H1 (cell line): ENCODE data around the gene PDXP. TPM values are rescaled to one million over a fixed set of nuclear protein-coding genes. Genes with fewer than 3 reads are reported as not detected.

Experiments
- BCL11A ChIP-seq, 2 experiments: IDR thresholded peaks; one replicate each; pipeline ENCODE4 v1.6.1; 2011; ENCODE audit warnings: low read depth in 2 of 2, low read length in 2 of 2, mild to moderate bottlenecking in 2 of 2
- BRCA1 ChIP-seq: IDR thresholded peaks from 2 replicates; pipeline ENCODE4 v1.6.1; 2012; ENCODE audit warnings: low read depth, low read length, improper control_type of control experiment
- KDM5A ChIP-seq: fragments of 200-600 bp; IDR thresholded peaks from 2 replicates; pipeline ENCODE4 v1.7.1; 2012; ENCODE audit warnings: mild to moderate bottlenecking, low read length, inconsistent platforms, mixed read lengths
- MAX ChIP-seq: IDR thresholded peaks from 2 replicates; pipeline ENCODE4 v1.6.1; 2012; ENCODE audit warnings: inconsistent platforms
- PHF8 ChIP-seq: fragments of 200-600 bp; sonication (generic); conservative IDR thresholded peaks from 2 replicates; pipeline ENCODE4 v1.7.1; 2012; ENCODE audit warnings: low read depth, mild to moderate bottlenecking, inconsistent platforms, low read length, moderate library complexity
- RFX5 ChIP-seq: IDR thresholded peaks from 2 replicates; pipeline ENCODE4 v1.6.1; 2011; ENCODE audit warnings: low read depth, low read length, improper control_type of control experiment, borderline replicate concordance
- SP1 ChIP-seq: IDR thresholded peaks from 2 replicates; pipeline ENCODE4 v1.6.1; 2011; ENCODE audit warnings: low read depth, low read length
- TAF1 ChIP-seq: IDR thresholded peaks from 2 replicates; pipeline ENCODE4 v1.6.1; 2011; ENCODE audit warnings: mild to moderate bottlenecking, low read depth, low read length
- polyA plus RNA-seq, 7 experiments: library from polyadenylated mRNA; depleted of rRNA in 3 of 7; stranded (reverse) in 5 of 7; unstranded in 2 of 7; fragments of >200 nt in 5 of 7; fragments of 200-250 nt in 2 of 7; gene quantifications; 1 replicate in 5 of 7; 2 replicates in 1 of 7; 4 replicates in 1 of 7; pipeline versions ENCODE4 v1.2.1 to v1.2.3, GENCODE V29; 2011 to 2013; ENCODE audit warnings: missing spikeins in 2 of 7, mixed read lengths in 2 of 7
- total RNA-seq: library from RNA; stranded (reverse); fragmentation: NEBNext Ultra II Directional; extraction: Animal tissue kit (Norgen Biotek cat#: 25700); gene quantifications from 2 replicates; pipeline ENCODE4 v1.2.1, GENCODE V29; 2021
- TF ChIP-seq, protein P1 (sequence below): IDR thresholded peaks from 2 replicates; pipeline ENCODE4 v1.6.1; 2012; ENCODE audit warnings: inconsistent platforms

Gene PDXP
- total and polyA plus RNA-seq, 2 of the 8 experiments (the other 6 are each of a cell fraction or from before 2014, with no cell fraction given), result 36.6 to 67.7 TPM

GRCh38 chr22:37616201-37617083 lies 42.1 kb upstream of the PDXP start (continued):
- TF ChIP-seq MAX (no peak), PHF8 (no peak), KDM5A (no peak), RFX5 (no peak), BRCA1 (no peak), SP1 (no peak), BCL11A (IDR thresholded peaks at IDR 0.05; ENCODE audit: low read depth in 2 of 2, low read length in 2 of 2) (no peak), TAF1 (no peak)
- TF ChIP-seq, protein P1, sequence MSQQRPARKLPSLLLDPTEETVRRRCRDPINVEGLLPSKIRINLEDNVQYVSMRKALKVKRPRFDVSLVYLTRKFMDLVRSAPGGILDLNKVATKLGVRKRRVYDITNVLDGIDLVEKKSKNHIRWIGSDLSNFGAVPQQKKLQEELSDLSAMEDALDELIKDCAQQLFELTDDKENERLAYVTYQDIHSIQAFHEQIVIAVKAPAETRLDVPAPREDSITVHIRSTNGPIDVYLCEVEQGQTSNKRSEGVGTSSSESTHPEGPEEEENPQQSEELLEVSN, result no peak
